ENCODE results near the gene CECR2.
"Not testable (repeated sequence)": the region's sequence is repeated elsewhere in the genome, so short reads cannot be mapped to it uniquely, and the experiment has no call there.

The CECR2 gene

DNA sequence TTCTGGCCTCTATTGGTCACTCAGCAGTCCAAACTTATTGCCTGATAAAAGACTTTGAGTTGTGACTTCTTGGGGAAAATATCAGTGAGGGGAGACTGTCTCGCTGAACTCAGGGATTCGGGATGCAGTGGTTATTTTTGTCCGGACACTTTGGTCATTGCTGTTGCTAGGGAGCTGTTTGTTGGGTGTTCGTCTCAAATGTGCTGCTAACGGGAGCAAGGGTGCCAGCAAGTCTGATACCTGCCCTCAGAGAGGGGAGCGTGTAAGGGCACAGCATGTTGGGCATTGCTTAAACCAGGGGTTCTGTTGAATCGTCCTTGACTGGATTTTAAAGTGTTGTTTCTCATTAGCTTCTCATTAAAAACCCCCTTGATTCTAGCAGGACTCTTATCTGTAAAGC, 144.8 kb downstream of the CECR2 start:
- DNase-seq (ENCODE audit: low spot score): no peak

DNA sequence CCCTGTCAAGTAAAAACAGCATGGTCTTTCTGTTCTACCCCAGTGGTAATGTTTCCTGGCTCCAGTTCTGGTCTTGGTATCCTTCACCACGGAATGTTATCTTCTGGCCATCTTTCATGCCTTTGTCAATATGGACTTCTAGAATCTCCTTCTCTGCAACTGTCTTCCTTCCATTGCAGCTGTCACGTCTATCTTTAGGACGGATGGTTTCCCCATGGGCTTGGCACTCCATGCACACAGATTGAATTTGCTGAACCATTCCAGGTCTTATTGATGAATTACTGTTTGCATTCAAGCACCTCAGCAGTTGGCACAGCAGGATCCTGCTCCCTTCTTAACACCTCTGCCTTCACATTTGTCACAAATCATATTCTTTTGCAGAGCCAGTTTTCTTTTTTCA, 149.1 kb downstream of the CECR2 start:
- DNase-seq (ENCODE audit: low spot score): no peak

DNA sequence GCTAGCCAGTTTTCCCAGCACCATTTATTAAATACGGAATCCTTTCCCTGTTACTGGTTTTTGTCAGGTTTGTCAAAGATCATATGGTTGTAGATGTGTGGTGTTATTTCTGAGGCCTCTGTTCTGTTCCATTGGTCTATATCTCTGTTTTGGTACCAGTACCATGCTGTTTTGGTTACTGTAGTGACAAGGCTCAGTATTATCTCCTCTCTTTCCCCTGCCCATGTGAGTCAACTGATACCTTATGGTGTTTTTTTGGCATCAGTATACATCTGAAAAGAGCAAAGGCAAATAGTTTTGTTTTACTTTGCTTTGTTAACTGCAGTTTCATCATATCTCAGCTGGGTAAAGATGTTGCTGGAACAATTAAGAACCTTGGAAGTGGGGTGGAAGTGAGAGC, 152.7 kb downstream of the CECR2 start:
- not testable (repeated sequence) for DNase-seq (ENCODE audit: low spot score)

DNA sequence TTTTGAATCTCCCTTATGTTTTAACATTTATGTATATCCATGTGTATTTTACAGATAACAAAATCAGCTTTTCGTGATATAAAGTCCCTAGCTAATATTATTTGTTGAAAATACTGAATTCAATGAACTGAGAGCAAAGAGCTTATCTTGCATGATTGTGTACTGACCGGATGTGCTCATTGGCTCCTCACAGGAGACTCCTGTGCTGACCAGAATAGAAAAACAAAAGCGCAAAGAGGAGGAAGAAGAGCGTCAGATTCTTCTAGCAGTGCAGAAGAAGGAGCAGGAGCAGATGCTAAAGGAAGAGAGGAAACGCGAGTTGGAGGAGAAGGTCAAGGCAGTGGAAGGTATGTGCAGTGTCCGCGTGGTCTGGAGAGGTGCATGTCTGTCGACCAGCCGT, 154.7 kb downstream of the CECR2 start:
- DNase-seq (ENCODE audit: low spot score): no peak

DNA sequence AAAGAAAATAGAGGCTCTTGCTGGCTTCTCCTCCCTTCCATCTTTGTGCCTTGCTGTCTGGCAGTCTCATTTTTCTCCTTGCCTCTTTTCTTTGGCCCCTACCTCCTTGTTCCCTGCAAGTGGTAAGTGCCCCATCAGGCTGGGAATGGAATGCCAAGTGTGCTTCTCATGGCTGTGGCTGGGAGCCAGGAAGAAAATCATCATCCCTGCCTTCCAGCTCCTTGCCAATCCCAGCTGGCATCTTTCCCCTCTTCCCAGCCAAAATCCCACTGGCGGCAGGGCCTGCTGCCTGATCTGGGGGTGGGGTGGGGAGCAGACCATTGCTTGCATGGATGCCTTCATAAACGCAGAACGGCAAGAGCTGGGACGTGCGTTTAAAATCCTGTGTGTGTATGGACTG, 167.0 kb downstream of the CECR2 start:
- DNase-seq (ENCODE audit: low spot score): no peak

DNA sequence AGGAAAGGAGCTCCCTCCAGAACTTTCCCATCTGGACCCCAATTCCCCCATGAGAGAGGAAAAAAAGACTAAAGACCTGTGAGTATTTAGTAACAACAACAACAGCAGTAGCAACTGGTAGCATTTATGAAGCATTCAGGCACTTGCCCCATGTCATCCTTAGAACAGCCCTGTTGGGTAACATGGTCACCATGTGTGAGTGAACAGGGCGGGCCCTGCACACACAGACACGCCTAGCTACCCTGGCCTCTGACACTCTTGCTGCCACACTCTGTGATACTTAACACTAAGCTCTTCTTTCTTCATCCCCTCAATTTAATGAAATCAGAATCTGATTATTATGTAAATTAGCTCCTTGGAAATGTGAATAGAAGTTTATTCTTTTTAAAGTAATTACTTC, 167.9 kb downstream of the CECR2 start:
- no peak for DNase-seq (ENCODE audit: low spot score)

DNA sequence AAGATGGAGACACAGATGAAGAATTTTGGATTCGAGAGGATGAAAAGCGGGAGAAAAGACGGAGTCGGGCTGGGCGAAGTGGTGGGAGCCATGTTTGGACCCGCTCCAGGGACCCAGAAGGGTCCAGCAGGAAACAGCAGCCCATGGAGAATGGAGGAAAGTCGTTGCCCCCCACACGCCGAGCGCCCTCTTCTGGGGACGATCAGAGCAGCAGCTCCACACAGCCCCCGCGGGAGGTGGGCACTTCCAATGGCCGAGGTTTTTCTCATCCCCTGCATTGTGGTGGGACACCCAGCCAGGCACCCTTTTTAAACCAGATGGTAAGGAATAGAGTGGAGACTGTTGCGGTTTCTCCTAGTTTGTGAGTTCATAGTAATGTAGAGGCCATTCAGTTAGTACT, 171.2 kb downstream of the CECR2 start:
- no peak for DNase-seq (ENCODE audit: low spot score)

DNA sequence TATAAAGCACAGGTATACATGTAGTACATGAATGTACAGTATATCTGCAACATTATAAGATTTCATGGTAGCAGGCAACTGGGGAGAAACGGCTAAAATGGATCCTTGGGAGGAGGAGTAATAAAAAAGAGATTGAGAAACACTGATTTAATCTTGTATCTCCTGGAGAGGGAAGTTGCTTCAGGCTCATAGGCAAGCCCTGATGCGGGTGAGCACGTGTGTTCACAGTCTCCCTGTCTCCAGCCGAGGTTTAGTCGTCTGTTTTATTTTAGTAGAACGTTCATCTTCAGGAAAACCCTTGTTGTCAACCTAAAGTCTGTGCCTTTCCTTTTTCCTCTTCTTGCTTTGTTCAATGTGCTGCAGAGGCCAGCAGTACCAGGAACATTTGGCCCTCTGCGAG, 172.2 kb downstream of the CECR2 start:
- no peak for DNase-seq (ENCODE audit: low spot score)

DNA sequence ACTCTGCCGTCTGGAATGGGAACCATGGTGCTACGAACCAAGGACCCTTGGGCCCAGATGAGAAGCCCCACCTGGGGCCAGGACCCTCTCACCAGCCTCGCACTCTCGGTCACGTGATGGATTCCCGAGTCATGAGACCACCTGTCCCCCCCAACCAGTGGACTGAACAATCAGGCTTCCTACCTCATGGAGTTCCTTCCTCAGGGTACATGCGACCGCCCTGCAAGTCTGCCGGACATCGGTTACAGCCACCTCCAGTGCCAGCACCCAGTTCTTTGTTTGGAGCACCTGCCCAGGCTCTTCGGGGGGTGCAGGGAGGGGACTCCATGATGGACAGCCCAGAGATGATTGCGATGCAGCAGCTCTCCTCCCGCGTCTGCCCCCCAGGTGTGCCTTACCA, 173.2 kb downstream of the CECR2 start:
- DNase-seq (ENCODE audit: low spot score): no peak

DNA sequence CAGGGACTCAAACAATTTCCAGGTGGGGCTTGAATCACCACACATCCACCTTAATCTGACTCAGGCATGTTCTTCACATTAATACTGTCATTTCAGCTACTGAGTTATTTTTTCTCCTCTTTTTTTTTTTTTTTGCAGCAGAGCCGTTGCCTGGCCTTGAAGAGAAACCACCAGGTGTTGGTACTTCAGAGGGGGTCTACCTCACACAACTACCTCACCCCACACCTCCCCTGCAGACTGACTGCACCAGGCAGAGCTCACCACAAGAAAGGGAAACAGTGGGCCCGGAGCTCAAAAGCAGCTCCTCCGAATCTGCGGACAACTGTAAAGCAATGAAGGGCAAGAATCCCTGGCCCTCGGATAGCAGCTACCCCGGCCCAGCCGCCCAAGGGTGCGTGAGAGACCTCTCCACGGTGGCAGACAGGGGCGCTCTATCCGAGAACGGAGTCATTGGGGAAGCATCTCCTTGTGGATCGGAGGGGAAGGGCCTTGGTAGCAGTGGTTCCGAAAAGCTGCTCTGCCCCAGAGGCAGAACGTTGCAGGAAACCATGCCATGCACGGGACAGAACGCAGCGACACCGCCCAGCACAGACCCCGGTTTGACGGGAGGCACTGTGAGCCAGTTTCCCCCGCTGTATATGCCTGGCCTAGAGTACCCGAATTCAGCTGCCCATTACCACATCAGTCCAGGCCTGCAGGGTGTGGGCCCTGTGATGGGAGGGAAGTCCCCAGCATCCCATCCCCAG, 178.9 kb downstream of the CECR2 start:
- DNase-seq (ENCODE audit: low spot score): no peak

DNA sequence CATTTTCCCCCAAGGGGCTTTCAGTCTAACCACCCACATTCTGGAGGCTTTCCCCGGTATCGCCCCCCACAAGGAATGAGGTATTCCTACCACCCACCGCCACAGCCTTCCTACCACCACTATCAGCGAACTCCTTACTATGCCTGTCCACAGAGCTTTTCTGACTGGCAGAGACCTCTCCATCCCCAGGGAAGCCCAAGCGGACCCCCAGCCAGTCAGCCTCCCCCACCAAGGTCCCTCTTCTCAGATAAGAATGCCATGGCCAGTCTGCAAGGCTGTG, 179.4 kb downstream of the CECR2 start:
- no peak for DNase-seq (ENCODE audit: low spot score)

DNA sequence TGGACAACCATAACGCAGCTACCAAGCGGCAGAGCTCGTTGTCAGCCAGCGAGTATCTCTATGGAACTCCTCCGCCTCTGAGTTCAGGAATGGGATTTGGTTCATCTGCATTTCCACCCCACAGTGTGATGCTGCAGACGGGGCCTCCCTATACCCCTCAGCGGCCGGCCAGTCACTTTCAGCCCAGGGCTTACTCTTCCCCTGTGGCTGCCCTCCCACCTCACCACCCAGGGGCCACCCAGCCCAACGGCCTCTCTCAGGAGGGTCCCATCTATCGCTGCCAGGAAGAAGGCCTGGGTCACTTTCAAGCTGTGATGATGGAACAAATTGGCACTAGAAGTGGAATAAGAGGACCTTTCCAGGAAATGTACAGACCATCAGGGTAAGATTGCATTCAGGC, 179.9 kb downstream of the CECR2 start:
- DNase-seq (ENCODE audit: low spot score): no peak

DNA sequence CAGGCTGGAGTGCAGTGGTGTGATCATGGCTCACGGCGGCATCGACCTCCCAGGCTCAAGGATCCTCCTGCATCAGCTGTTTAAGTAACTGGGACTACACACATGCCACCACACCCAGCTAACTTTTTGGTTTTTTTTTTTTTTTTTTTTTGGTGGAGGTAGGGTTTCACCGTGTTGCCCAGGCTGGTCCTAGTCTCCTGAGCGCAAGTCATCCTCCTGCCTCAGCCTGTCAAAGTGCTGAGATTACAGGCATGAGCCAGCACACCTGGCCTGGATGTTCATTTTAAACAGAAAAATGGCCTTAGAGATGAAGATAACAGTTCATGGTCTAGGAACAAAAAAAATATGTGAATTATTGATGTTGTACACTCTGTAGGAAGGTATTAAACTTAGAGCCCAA, 180.4 kb downstream of the CECR2 start:
- no peak for DNase-seq (ENCODE audit: low spot score)

DNA sequence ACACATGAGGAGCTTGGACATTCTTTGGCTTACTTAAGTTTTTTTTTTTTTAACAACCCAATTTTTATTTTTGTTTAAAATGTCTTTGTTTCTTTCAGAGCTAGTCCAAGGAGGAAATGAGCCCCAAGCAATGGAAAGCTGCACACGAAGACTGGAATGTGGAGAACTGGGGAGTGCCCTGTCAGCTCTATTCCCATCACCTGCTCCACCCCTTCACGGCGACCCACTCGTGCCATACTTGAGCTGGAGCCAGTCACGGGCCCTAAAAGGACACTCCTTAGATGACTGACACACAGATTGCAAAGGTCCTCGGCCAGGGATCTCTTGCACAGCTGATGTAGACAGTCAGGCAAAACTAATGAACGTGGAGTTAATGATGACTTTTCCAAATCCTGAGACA, 183.5 kb downstream of the CECR2 start:
- DNase-seq (ENCODE audit: low spot score): no peak

DNA sequence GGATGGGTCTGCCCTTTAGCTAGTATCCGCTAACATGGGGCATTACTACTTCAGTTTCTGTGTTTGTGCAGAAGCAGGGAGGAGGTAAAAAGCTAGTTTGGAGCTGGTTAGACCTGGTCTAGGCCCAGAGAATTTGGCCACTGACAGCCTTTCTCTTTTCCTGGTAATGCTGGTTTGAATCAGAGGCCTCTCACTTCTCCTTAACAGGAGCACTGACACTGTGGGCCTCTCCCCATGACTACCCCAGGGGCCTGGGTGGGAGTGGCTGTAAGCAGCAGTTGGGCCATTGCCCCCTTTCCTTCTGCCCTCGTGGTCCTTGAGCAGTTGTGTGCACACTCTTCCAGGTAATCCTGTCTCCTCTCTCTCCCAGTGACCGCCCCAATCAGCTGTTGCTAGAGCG, 185.6 kb downstream of the CECR2 start:
- DNase-seq (ENCODE audit: low spot score): no peak

DNA sequence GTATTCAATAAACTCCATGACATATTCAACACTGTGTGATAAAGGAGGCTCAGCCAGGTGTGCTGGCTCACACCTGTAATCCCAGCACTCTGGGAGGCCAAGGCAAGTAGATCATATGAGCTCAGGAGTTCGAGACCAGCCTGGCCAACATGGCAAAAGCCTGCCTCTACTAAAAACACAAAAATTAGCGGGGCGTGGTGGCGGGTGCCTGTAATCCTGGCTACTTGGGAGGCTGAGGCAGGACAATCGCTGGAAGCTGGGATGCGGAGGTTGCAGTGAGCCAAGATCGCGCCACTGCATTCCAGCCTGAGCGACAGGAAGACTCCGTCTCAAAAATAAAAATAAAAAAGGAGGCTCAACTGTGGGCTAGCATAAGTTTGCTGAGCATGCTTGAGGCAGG, 189.9 kb downstream of the CECR2 start:
- DNase-seq (ENCODE audit: low spot score): no peak

DNA sequence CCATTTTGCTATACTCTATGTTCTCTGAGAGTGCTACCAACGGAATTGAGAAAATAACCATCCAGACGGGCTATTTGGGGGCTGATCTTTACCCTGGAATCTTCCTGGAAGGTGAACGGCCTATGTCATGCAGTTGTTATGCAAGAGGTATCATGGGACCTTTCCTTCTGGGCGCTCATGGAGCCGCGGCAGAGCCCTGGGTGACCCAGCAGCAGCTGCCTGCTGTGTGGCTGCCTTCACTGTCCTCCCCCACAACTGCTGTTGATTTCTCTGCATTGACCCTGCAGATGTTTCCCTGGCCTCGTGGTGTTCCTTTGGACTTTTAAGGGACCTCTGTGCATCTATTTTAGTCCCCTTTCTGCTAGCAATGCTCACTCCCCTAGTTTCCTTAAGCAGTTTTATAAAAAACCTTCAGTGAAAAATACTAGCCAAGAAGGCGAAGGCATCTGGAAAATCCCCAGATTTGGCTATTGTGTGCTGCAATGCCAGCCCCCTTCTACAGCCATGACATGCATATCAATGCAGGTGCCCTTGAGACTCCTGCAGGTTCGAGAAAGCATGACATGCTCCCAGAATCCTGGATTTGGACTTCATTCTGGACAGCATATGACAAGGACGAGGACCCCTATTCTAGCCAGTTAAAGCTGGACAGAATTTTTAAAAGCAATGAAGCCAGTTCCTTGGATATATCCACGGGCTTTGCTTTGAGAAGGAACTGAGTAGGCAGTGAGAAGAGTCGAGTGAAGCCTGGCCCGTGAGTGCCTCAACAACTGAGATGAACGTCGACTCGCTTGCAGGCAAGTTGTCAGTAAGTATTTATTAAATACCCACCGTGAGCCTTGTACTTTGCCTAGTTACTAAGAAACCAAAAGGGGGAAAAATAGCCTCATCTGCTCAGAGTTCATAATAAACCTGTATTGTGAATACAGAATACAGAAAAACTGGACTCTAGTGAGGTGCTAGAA, 193.9 kb downstream of the CECR2 start, which contains the start of gene SLC25A18:
TSS of gene SLC25A18 (plus strand) at position 593 of the 965 bp plus-strand sequence. CDS start 16,447 bp downstream, outside the sequence.
- no peak for DNase-seq (ENCODE audit: low spot score)

DNA sequence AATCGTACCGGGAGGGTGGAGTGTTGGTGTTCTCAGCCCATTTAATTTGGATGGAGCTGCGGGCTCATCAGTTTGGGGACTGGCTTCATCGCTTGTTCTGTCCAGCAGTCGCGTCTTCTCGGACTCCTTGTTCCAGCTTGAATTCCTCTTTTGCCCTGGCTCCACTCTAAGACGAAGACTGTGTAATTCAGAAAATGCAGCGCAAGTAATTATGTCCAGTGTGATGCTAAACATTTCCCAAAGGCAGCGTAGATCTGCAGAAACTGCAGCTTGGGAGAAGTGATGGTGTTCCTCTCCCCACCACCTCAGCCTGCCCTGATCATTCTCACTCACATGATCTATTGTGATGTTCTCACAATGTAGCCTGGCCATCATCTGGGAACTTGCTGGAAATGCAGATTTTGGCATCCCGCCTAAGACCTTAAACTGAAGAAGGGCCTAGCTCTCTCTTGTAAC, 194.7 kb downstream of the CECR2 start:
- DNase-seq (ENCODE audit: low spot score): no peak

DNA sequence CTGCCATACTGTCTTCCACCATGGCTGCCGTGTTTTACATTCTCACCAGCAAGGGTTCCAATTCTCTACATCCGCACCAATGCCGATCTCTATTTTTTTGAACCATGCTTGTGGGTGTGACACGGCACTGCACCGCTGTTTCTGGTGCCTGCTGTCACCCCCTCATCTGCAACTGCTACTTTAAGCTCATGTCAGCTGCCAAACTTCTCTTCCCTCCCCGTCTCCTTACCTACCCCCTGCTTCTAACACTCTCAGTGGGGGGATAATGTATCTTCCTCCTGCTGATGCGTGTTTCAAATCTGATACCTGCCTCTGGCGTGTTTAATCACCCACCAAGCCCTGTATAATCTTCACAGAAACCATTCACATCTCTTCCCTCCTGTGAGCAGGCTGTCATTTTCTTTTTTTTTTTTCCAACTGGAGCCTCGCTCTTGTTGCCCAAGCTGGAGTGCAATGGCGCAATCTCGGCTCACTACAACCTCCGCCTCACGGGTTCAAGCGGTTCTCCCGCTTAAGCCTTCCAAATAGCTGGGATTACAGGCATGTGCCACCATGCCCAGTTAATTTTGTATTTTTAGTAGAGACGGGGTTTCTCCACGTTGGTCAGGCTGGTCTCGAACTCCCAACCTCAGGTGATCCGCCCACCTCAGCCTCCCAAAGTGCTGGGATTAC, 196.9 kb downstream of the CECR2 start:
- DNase-seq (ENCODE audit: low spot score): not testable (repeated sequence)

DNA sequence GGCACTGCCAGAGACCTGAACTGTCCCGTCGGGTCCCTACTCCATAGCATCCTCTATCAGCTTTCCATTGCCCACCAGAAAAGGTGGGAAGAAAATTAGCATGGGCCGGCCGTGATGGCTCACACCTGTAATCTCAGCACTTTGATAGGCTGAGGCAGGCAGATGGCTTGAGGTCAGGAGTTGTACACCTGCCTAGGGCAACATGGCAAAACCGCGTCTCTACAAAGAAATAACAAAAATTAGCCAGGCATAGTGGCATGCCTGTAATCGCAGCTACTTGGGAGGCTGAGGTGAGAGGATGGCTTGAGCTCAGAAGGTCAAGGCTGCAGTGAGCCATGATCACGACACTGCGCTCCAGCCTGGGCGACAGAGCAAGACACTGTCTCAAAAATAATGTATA, 197.5 kb downstream of the CECR2 start:
- no peak for DNase-seq (ENCODE audit: low spot score)

DNA sequence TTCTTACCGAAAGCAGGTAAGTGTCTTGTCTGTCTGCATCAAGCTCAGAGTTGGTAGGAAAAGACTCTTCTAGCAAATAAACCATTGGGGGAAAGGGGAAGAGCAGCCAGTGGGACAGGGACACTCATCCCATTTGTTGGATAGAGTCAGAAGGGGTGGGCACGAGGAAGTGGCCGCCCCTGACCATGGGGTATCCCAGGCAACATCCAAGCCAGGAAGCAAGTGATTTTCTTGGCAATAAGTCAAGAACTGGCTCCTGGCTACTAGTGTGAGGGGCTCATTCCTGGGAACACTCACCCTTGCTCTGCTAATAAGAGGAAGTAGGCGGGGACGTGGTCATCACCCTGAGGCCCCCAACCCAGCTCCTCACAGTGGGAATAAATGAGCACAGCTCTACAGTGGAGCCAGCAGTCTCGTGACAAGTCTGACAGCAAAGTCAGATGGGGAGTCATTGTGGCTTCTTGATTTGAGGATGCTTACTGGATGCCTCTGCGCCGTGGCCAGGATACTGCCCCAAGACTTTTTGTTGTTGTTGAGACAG, 200.8 kb downstream of the CECR2 start:
- peak; percentile 26 for DNase-seq (ENCODE audit: low spot score)

DNA sequence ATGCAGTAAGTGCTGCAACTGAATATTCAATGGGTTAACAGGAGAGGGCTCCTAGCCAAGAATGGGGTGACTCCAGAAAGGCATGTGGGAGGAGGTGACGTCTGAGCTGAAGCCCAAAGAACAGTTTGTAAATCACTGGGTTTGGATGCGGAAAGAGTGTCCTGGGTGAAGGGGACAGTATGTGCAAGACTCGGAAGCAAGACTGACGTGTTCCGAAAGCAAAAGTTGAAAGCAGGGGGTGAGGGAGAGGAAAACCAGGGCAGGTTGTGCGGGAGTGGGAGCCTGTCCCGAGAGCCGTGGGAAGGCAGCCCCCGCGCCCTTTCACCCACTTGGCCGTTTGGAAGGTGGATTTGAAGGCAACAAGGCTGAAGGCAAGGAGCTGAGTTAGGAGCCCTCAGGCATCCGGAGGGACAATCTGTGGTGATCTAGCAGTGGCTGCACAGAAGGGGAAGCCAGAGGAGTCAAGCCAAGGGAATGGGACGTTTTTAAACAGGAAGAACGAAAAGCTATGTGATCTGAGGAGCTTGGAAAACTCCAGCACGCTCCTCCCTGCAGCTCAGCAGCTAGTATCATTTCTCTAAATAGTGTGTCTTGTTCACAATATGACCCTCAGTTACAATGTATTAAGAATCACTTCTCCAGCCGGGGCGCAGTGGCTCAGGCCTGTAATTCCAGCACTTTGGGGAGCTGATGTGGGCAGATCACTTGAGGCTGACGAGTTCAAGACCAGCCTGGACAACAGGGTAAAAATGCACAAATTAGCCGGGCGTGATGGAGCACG, 201.8 kb downstream of the CECR2 start:
- DNase-seq (ENCODE audit: low spot score): peak; percentile 10

Measured in kidney capillary endothelial cell (primary cell).